H9 (cell line): ENCODE data around the gene PRKCA. TPM values are rescaled to one million over a fixed set of nuclear protein-coding genes. Genes with fewer than 3 reads are reported as not detected.

Experiments
- DNase-seq: peaks from one replicate; pipeline ENCODE4 v3.0.0-alpha.2; 2017
- H2AFZ ChIP-seq: one replicate; pipeline ENCODE4 v1.6.1; 2013; ENCODE audit warnings: mild to moderate bottlenecking, low read length, control low read depth, moderate library complexity
- H2AK5ac ChIP-seq: 2 replicates; pipeline ENCODE4 v1.6.1; 2013; ENCODE audit warnings: low read length, control low read depth, mixed read lengths; ENCODE audit not compliant: insufficient read length
- H2BK120ac ChIP-seq: one replicate; pipeline ENCODE4 v1.6.1; 2013; ENCODE audit warnings: low read depth, mild to moderate bottlenecking, low read length, control low read depth, inconsistent platforms; ENCODE audit not compliant: poor library complexity, severe bottlenecking
- H2BK12ac ChIP-seq: 2 replicates; pipeline ENCODE4 v1.6.1; 2013; ENCODE audit warnings: low read length, control low read depth, mixed read lengths, low read depth; ENCODE audit not compliant: insufficient read length
- H2BK15ac ChIP-seq: 2 replicates; pipeline ENCODE4 v1.6.1; 2013; ENCODE audit warnings: low read depth, low read length, control low read depth
- H2BK20ac ChIP-seq: one replicate; pipeline ENCODE4 v1.6.1; 2013; ENCODE audit warnings: low read depth, mild to moderate bottlenecking, low read length, control low read depth, inconsistent platforms; ENCODE audit not compliant: poor library complexity, severe bottlenecking
- H2BK5ac ChIP-seq: 2 replicates; pipeline ENCODE4 v1.6.1; 2013; ENCODE audit warnings: low read length, control low read depth, mixed read lengths; ENCODE audit not compliant: insufficient read length
- H3K14ac ChIP-seq: 2 replicates; pipeline ENCODE4 v1.6.1; 2013; ENCODE audit warnings: low read length, control low read depth; ENCODE audit not compliant: insufficient read depth
- H3K18ac ChIP-seq: 2 replicates; pipeline ENCODE4 v1.6.1; 2013; ENCODE audit warnings: low read depth, mild to moderate bottlenecking, mixed read lengths, low read length, control low read depth; ENCODE audit not compliant: insufficient read length
- H3K23ac ChIP-seq: 2 replicates; pipeline ENCODE4 v1.6.1; 2013; ENCODE audit warnings: low read length, control low read depth, mixed read lengths, low read depth; ENCODE audit not compliant: insufficient read length
- H3K23me2 ChIP-seq: 2 replicates; pipeline ENCODE4 v1.6.1; 2013; ENCODE audit warnings: low read depth, mild to moderate bottlenecking, mixed read lengths, low read length, control low read depth; ENCODE audit not compliant: insufficient read length, poor library complexity, severe bottlenecking
- H3K27ac ChIP-seq: 2 replicates; pipeline ENCODE4 v1.5.1; 2013; ENCODE audit warnings: low read length, control low read depth, mixed read lengths, low read depth; ENCODE audit not compliant: insufficient read length
- H3K27me3 ChIP-seq: 2 replicates; pipeline ENCODE4 v1.6.1; 2013; ENCODE audit warnings: low read length, control low read depth, inconsistent platforms; ENCODE audit not compliant: insufficient read depth
- H3K4ac ChIP-seq: 2 replicates; pipeline ENCODE4 v1.6.1; 2013; ENCODE audit warnings: low read depth, mild to moderate bottlenecking, control low read depth, inconsistent platforms, low read length, moderate library complexity
- H3K4me1 ChIP-seq: 2 replicates; pipeline ENCODE4 v1.6.1; 2013; ENCODE audit warnings: low read length, control low read depth, inconsistent platforms; ENCODE audit not compliant: insufficient read depth
- H3K4me2 ChIP-seq: 2 replicates; pipeline ENCODE4 v1.6.1; 2013; ENCODE audit warnings: low read length, control low read depth, mixed read lengths; ENCODE audit not compliant: insufficient read length, insufficient read depth
- H3K56ac ChIP-seq: 2 replicates; pipeline ENCODE4 v1.6.1; 2013; ENCODE audit warnings: low read depth, mild to moderate bottlenecking, mixed read lengths, low read length, control low read depth; ENCODE audit not compliant: insufficient read length
- H3K79me1 ChIP-seq: 2 replicates; pipeline ENCODE4 v1.6.1; 2013; ENCODE audit warnings: low read depth, mild to moderate bottlenecking, moderate library complexity, low read length, control low read depth, inconsistent platforms; ENCODE audit not compliant: insufficient read depth, poor library complexity, severe bottlenecking
- H3K79me2 ChIP-seq: 2 replicates; pipeline ENCODE4 v1.6.1; 2013; ENCODE audit warnings: low read length, control low read depth, inconsistent platforms; ENCODE audit not compliant: insufficient read depth
- H3K9ac ChIP-seq: 2 replicates; pipeline ENCODE4 v1.6.1; 2013; ENCODE audit warnings: low read length, control low read depth, mixed read lengths; ENCODE audit not compliant: insufficient read length; ENCODE audit errors: extremely low read depth
- H3K9me3 ChIP-seq: one replicate; pipeline ENCODE4 v1.6.1; 2013; ENCODE audit warnings: low read depth, low read length, inconsistent platforms; ENCODE audit not compliant: control insufficient read depth
- H3T11ph ChIP-seq: one replicate; pipeline ENCODE4 v1.6.1; 2013; ENCODE audit warnings: mild to moderate bottlenecking, low read length, control low read depth, inconsistent platforms
- H4K20me1 ChIP-seq: one replicate; pipeline ENCODE4 v1.6.1; 2013; ENCODE audit not compliant: control insufficient read depth, insufficient read length, insufficient read depth
- H4K5ac ChIP-seq: 2 replicates; pipeline ENCODE4 v1.6.1; 2013; ENCODE audit warnings: low read depth, mild to moderate bottlenecking, mixed read lengths, low read length, control low read depth; ENCODE audit not compliant: insufficient read length
- H4K8ac ChIP-seq: replicated peaks from 2 replicates; pipeline ENCODE4 v1.6.1; 2013; ENCODE audit warnings: low read length, control low read depth, mixed read lengths, low read depth; ENCODE audit not compliant: insufficient read length
- H4K91ac ChIP-seq: 2 replicates; pipeline ENCODE4 v1.6.1; 2013; ENCODE audit warnings: low read depth, mild to moderate bottlenecking, moderate library complexity, mixed read lengths, low read length, control low read depth; ENCODE audit not compliant: insufficient read length
- H3K27ac Mint-ChIP-seq, 3 experiments: 2 replicates in 2 of 3; 3 replicates in 1 of 3; pipeline ENCODE4 v1.8.0; 2020 to 2021; ENCODE audit warnings: mixed read lengths in 3 of 3, mild to moderate bottlenecking in 1 of 3, moderate library complexity in 1 of 3
- H3K27me3 Mint-ChIP-seq: 2 replicates; pipeline ENCODE4 v1.8.0; 2021; ENCODE audit warnings: low read depth, mild to moderate bottlenecking, moderate library complexity, mixed read lengths
- H3K36me3 Mint-ChIP-seq, 3 experiments: 2 replicates in 2 of 3; 3 replicates in 1 of 3; pipeline ENCODE4 v1.8.0; 2020 to 2021; ENCODE audit warnings: low read depth in 3 of 3, mixed read lengths in 3 of 3; ENCODE audit not compliant: insufficient read depth in 1 of 3
- H3K4me1 Mint-ChIP-seq, 2 experiments: 2 replicates each; pipeline ENCODE4 v1.8.0; 2020; ENCODE audit warnings: mixed read lengths in 2 of 2
- H3K4me3 Mint-ChIP-seq, 2 experiments: 2 replicates in 1 of 2; 3 replicates in 1 of 2; pipeline ENCODE4 v1.8.0; 2020 to 2021; ENCODE audit warnings: mild to moderate bottlenecking in 2 of 2, mixed read lengths in 2 of 2, moderate library complexity in 1 of 2
- H3K9me3 Mint-ChIP-seq, 2 experiments: 2 replicates in 1 of 2; 3 replicates in 1 of 2; pipeline ENCODE4 v1.8.0; 2020; ENCODE audit warnings: mild to moderate bottlenecking in 2 of 2, mixed read lengths in 2 of 2, moderate library complexity in 1 of 2
- CTCF ChIP-seq: fragments of 200-600 bp; sonication (generic); conservative IDR thresholded peaks from 3 replicates; pipeline ENCODE4 v1.8.0; 2021; ENCODE audit warnings: antibody characterized with exemption, mild to moderate bottlenecking
- WGBS: extraction: QIAGEN DNeasy Blood & Tissue Kit; methylation state at CpG from one replicate; pipeline ENCODE4 v1.1.7; 2013; ENCODE audit warnings: missing lambda C conversion rate, low lambda C conversion rate, mixed read lengths; ENCODE audit not compliant: insufficient read length; ENCODE audit errors: extremely low coverage; 5-methylcytosine and 5-hydroxymethylcytosine counted together
- total RNA-seq: library from RNA; stranded (reverse); gene quantifications from 2 replicates; pipeline ENCODE4 v1.2.1, GENCODE V29; 2021

The PRKCA gene
- total RNA-seq, 1 experiment from 2014 or later = 10.5 TPM

DNA sequence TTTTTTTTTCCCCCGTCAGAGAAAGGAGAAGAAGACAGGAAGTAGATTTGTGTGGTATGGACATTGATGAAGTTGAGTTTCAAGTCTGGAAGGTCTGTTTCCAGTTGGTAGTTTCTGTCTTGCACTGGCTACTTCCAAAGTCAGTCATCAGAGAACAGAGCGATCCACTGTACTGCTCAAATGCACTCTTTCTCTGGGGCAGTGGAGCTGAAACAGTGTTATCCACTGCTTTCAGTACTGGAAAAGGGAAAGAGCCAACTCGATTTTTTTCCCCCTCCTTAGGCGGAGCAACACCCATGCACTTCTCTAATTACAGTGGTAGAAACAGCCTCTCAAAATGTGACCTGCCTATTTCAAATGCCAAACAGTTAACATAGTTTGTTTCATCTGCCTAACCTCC lies 7.4 kb downstream of the PRKCA start:
- Histone ChIP-seq H3K4me1 (no peaks in the 10 kb centered on the region; the same call in 1 of the 2 replicates), H3K23me2 (no peaks in the 10 kb centered on the region), H4K8ac (no peak overlapping the region), H3K18ac (no peak overlapping the region), H3T11ph (no peak overlapping the region), H2AK5ac (no peak overlapping the region), H3K14ac (no peak overlapping the region), H2BK120ac (no peak overlapping the region), H4K5ac (no peak overlapping the region), H3K4ac (no peak overlapping the region), H3K56ac (no peak overlapping the region), H3K4me2 (no peak overlapping the region), H3K79me2 (no peaks in the 10 kb centered on the region), H2BK5ac (no peak overlapping the region), H2BK12ac (no peak overlapping the region), H3K79me1 (no peaks in the 10 kb centered on the region), H4K20me1 (no peaks in the 10 kb centered on the region), H4K91ac (no peak overlapping the region), H3K27me3 (no peaks in the 10 kb centered on the region), H2BK15ac (no peak overlapping the region), H3K23ac (no peak overlapping the region), H3K9me3 (no peaks in the 10 kb centered on the region), H2AFZ (no peak overlapping the region), H2BK20ac (no peak overlapping the region), H3K27ac (no peak overlapping the region), H3K9ac (no peak overlapping the region)
- no peaks in the 10 kb centered on the region for H3K9me3 Mint-ChIP-seq
- no peaks in the 10 kb centered on the region for H3K27me3 Mint-ChIP-seq
- peaks cover 3 to 4% (median 4%) of the 10 kb centered on the region in 3 experiments; a peak in 4 of 7 replicates for H3K36me3 Mint-ChIP-seq
- peaks cover 34 to 35% of the 10 kb centered on the region in 2 experiments for H3K4me1 Mint-ChIP-seq
- H3K4me3 Mint-ChIP-seq = no peak overlapping the region
- H3K27ac Mint-ChIP-seq = no peak overlapping the region; a peak in 1 of 7 replicates
- WGBS = no CpG with 5 or more reads among the region's 4 CpGs
- DNase-seq = no peak
- no peak for TF ChIP-seq CTCF
